NCI-H345 (cell line): ENCODE measurements around the gene CNOT2.

ENCODE experiments used
- DNase-seq: peaks from one replicate; lab custom pipeline; 2025; lab: John Stamatoyannopoulos, UW

CNOT2 gene

DNA sequence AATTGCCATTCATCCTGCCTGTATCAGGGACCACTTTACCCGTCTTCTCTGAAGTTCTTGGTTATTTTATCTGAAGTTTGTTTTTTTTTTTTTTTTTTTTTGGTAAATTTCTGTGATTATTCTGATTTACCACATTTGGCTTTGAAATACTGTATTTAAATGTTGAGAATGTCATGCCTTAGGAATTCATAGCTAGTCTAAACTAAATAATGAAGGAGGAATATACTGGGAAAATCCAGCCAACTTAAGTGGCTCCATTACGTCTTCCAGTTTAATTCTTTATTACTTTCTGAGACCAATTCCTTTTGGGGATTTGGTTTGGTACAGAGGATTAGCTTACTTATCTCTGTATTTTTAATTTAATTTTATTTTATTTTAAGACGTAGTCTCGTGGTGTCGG, 62.6 kb downstream of the CNOT2 start:
- DNase-seq: no peak

DNA sequence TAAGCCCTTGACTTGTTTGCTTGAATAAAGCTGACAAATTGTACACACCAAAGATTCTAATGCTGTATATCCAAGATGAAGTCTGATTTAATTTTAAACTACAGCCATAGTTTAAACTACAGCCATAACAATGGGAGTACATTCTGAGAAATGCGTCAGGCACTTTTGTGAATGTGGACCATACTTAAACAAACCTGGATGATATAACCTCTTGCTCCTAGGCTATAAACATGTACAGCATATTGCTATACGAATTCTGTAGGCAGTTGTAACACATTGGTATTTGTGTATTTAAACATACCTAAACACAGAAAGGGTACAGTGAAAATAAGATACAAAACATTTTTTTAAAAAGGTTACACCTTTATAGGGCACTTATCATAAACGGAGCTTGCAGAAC, 63.4 kb downstream of the CNOT2 start:
- no peak for DNase-seq

DNA sequence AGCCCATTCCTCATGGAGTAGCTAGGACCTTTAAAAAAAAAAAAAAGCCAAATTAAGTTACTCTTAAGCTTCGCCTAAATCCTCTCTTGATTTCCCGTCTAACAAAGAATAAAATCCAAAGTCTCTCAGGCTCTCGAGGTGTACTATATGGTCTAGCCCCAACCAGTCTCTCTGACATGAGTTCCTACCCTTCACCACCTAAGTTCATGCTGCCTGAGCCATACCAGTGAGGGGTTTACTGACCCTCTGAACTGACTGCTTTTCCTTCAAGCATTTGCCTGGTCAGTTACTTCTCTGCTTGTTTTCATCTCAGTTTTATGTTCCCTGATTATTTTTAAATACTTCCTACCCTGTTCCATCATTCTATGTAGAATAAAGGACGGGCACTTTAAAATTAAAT, 64.6 kb downstream of the CNOT2 start:
- DNase-seq: no peak

DNA sequence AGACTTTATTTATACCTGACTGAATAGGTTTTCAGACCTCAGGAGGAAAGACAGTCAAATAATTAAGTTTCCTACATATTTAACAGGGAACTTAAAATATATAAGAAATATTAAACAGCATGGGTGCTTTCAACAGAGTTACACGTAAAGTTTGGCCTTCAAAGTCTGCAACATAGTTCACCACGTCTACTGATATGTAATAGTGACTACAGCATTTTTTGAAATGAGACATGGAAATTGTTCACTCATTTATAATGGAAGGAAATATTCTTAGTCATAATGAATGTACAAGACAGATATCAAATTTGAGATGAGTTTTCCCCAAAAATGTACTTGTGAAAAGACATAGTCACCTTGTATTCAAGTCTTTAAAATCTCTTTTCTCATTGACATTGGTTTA, 66.1 kb downstream of the CNOT2 start:
- DNase-seq: no peak

DNA sequence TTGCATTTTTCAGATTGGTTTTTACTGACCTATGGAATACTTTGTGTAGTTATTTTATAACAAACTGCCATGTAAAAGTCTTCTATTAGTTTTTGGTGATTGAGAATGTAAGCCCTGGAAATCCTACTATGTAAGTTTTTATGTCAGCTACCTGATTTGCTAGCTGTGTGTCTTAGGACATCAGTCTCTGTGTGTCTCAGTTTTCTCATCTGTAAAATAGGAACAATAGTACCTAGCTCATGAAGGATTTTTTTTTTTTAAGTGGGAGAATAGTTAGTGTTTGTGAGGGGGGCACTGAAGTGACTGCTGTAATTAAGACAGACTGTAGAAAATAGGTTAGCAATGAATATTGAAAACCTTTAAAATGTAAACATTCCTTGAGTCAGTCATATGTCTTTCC, 70.9 kb downstream of the CNOT2 start:
- DNase-seq: no peak

DNA sequence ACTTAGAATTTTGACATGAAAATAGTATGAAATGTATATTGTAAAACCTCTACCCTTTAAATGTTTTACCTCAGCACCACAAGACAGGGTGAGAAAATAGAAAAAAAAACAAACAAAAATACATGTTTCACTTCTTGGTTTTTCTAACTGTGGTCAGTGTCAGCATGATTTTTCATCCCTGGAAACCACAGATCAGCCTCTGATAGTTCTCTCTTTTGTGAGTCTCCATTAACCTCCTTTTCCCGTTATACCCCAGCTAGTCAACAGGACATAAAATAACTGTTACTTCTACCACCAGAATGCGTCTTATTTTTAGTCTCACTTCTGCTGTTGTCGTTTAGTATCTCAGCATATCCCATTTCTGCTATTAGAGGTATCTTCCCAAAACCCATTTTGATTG, 74.5 kb downstream of the CNOT2 start:
- DNase-seq: no peak

DNA sequence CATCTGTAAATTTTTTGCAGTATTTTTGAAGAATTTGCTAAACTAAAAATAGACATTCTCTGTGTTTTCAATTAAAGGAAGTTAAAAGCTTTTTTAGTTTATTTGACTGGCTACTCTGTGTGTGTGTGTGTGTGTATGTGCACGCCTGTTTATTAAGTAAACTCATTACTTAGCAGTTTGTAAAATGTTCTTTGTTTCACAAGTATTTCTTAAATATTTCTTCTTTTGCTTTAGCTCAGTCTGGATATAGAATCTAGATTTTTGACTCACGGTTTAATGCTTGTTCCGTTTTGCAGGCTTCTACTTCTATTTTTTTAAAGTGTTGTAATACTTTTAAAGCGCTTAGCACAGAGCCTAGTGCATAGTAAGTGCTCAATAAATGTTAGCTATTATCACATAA, 76.4 kb downstream of the CNOT2 start:
- no peak for DNase-seq

DNA sequence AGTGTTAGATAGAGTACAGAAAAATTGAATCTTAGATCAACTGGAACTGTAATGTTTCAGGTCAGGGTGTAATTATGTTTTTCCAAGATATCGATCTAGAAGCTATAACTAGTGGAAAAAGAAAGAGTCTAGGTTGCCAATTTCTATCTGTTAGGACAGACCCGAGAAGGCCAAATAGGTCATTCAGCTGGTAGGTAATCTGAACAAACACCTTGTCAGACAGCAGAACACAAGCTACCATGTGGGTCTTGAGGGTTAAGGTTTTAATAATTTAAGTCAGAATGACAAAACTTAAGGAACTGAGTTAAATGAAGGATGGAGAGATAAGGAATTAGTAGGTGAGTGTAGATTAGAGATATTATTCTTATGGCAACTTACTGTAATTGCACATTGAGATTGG, 78.0 kb downstream of the CNOT2 start:
- no peak for DNase-seq

DNA sequence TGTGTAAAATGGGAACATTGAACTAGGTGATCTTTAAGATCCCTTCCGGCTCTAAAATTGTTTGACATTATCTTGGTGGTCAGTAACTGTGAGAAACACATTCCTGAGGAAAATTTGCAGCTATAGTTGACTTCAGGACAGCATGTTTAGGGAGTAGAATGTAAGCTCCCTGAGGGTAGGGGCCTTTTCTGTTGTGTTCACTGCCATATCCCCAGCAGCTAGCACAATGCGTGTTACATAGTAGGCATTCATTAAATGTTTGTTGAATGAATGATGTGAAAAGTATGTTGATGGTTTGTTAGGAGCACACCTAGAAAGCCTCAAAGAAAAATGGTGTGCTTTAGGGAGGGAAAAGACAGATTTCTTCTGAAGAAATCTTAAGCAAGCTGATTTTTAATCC, 84.3 kb downstream of the CNOT2 start:
- DNase-seq: no peak

DNA sequence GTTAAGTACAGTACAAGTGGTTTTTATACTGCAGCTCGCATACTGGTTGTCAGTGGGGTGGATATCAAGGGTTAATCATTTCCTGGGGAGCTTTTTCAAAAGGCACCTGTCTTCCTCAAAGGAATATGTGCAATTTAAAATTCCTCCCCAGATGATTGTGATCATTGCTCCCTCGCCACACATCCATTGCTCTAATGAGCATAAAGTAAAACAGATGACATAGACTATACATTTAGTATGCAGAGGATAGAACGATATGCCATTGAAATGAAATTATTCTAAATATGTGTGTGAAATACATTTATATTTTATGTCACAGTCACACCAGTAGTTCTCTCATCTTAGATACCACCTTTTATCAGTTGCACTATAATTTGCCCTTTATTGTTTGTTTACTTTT, 86.5 kb downstream of the CNOT2 start:
- no peak for DNase-seq

DNA sequence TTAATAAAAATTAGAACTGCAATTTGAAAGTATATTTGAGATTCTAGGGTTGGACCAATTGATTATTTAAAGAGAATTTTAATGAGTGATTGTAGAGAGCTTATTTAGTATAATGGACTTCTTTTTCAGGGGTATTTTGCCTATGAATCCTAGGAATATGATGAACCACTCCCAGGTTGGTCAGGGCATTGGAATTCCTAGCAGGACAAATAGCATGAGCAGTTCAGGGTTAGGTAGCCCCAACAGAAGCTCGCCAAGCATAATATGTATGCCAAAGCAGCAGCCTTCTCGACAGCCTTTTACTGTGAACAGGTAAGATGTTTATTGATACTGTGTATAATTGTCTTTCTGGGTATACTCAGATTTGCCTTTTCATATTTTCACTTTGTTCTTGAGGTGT, 86.9 kb downstream of the CNOT2 start:
- no peak for DNase-seq

DNA sequence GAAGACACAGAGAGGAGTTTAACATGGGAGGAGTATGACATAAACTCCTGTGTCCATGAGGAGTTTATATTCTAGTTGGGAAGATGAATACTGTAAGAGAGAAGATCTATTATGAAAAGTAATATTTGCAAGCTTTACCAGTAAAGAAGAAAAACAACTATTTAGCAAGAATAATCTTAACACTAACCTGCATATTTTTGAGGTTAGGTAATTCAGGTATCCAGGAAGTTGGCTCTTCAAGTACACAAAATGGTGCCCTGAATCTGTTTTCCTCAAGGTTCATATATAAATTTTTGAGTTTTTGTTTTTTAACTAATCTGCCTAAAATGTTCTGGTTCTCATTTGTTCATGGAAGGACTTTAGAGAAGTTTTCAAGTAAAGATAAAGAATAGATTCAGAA, 89.0 kb downstream of the CNOT2 start:
- no peak for DNase-seq

DNA sequence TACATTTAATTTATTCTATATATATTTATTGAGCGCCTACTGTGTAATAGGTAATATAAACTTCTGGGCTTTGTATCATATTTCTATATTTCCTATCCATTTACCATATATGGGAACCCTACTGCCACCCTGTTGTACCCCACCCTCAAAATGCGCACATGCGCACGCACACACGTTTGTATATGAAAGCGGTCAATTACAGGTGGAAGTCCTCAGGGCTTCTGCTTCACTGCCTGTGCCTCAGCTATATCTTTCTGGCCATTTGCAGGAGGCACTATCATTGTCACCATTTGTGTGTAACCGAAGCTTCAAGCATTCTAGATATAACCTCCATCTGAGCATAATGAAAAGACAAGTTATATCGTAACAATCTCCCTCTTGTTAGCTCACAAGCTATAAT, 91.5 kb downstream of the CNOT2 start:
- DNase-seq: no peak

DNA sequence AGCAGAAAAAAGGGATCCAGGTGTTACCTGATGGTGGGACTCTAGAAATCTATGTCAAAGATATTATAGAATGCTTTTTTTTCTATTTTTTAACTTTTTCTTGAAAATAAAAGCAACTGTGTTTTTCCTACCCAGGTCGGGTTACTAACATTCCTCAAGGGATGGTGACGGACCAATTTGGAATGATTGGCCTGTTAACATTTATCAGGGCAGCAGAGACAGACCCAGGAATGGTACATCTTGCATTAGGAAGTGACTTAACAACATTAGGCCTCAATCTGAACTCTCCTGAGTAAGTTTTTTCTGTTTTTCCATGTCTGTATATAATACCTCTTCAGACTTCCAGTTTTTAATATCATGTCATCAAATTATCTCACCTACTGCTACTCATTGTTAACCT, 95.3 kb downstream of the CNOT2 start:
- DNase-seq: no peak

DNA sequence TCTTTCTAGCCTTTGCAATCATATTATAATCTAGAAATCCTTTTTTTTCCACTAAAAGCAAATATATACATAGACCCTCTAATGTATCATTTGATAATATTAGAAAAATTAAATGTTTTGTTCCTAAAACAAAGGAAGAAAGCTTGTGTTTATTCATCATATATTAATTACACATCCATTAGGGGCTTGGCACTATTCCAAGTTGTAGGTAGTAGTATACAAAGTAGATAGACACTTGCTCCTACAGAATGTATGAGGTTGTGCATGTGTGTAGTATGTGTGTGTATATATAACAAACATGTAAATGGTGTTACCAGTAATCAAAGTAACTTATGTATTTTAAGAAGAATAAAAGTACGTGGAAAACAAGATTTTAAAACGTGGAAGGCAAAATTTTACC, 107.8 kb downstream of the CNOT2 start:
- no peak for DNase-seq

DNA sequence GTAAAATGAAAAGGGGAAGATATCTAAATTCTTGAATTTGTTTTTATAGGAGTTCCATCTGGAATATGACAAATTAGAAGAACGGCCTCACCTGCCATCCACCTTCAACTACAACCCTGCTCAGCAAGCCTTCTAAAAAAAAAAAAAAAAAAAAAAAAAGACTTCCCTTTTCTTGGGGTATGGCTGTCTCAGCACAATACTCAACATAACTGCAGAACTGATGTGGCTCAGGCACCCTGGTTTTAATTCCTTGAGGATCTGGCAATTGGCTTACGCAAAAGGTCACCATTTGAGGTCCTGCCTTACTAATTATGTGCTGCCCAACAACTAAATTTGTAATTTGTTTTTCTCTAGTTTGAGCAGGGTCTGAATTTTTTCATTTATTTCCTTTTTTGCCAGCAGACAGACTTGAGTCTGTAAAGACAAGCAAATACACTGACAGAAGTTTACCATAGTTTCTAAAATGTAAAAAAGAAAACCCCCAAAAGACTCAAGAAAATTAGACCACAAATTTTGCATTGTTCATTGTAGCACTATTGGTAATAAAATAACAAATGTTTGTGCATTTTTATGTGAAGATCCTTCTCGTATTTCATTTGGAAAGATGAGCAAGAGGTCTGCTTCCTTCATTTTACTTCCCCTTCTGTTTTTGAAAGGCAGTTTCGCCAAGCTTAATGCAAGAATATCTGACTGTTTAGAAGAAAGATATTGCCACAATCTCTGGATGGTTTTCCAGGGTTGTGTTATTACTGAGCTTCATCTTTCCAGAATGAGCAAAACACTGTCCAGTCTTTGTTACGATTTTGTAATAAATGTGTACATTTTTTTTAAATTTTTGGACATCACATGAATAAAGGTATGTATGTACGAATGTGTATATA, 110.8 kb downstream of the CNOT2 start:
- DNase-seq: no peak

DNA sequence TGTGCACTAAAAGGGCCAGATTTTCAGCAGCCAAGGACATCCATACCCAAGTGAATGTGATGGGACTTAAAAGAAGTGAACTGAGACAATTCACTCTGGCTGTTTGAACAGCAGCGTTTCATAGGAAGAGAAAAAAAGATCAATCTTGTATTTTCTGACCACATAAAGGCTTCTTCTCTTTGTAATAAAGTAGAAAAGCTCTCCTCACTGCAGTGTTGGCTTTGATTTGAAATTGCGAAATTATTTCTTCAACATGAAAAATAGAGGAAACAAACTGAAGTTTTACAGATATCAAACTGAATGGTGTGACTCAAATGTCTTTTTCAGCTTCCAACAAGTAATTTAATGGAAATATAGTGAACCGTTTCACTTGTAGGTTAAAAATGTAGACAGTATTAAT, 111.6 kb downstream of the CNOT2 start:
- no peak for DNase-seq

DNA sequence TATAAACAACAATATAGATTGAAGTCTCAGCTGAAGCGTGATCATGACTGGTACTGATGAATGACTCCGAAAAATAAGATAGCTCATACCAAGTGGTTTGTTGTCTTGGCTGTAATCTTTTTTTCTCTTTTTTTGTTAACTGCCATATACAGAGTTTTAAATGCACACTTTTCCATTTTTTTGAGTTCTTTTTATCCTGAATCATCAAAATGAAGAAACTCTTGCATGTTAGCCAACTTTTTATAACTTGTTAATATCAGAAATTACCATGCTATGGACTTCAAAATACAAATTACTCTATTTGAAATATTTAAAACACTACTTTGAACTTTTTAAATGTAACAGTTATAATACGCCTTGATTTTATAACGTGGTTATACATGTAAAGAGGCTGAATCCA, 112.7 kb downstream of the CNOT2 start:
- no peak for DNase-seq

DNA sequence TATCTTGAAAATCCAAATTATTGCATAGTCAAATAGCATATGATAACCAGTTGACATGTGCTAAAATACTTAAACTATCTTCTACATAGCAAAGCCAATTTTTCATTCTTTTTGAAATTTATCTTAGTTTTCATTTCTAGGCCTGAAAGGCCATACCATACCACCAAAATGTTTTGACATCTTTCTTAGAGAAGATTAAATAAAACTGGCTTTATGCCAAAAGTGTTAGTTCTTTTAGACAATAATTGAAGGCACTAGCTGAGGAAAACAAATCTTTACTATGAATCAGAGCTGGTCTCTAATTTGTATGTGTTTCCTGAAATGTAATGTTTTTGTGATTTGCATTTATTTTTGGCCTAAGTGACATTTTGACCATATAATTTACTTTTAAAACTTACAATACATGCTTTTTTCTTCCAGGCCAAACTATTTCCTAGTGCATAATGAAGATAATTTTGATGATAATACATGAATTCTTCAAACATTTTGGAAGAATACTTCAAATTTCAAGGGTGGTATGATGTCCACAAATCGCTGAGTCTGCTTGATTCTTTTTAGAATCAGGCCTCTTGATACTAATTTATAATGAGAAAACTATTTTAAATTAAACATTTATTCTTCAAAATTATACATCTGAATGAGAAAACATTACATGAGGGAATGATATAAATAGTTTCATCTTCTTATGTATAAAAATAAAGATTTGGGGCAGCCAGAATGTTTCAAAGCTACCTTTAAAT, 116.4 kb downstream of the CNOT2 start:
- no peak for DNase-seq

DNA sequence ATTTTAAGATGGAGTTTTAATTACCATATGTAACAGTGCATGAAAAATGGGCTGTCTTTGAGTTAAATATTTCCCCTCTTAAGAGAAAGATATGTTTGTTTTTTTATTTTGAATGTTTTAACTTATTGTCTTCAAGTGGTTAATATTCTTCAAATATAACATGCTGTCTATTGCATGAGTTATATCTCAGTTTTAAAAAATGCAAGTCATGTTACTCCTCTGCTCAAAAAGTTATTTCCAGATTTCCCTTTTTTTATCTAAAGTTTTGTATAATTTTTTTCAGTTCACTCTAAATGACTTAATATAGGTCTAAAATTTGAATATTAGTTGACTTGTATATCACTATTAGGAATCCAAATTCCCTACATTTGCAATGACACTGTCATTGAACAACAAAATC, 117.0 kb downstream of the CNOT2 start:
- no peak for DNase-seq

DNA sequence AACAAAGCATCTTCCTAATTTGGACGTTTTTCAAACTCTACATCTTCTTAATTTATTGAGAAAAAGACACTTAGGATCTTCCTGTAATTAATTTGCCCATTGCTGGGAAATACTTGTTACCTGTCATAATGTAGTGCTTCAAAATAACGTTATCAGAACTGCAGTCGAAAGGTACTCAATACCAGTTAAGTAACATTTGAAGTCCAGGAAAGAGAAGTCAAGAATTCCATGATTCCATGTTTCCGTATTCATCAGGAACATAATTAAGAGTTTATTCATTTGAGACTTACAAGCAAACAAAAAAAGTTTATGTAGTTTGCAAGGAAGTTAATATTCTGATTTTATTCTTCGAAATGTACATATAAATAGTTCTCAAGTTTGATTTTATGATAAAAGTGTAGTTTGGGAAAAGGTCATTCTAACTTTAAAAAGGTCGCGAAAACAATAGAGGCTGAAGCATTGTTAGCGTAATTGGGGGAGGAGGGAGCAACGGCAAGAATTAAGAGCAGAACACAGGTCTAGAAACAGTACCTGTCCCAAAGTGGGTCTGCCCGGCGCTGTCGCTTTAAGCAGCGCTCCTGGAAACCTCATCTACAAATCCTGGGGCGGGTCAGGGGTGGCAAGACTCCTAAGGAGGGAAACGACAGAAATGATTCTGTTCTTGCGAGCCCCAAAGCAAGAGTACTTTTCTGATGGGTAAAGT, 121.6 kb downstream of the CNOT2 start:
- no peak for DNase-seq

DNA sequence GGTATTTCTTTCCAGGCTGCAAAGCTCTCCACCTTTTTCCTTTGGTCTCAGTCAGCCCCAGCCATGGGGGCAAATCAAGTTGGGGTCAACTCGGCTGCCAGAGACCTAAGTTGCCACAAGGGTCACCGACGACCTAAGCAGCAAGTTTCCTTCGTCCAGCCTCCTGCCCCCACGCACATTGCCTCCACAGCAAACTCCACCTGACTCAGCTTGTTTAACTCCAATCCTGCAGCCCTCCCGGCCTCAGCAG, 122.1 kb downstream of the CNOT2 start:
- no peak for DNase-seq
